ENCODE data around the gene AKAP12. TPM values are rescaled to one million over a fixed set of nuclear protein-coding genes. Genes with fewer than 3 reads are reported as not detected.
"Not testable (repeated sequence)": the region's sequence is repeated elsewhere in the genome, so short reads cannot be mapped to it uniquely, and the experiment has no call there.

The AKAP12 gene
- total RNA-seq, 1 donor from 2014 or later = 736 TPM

DNA sequence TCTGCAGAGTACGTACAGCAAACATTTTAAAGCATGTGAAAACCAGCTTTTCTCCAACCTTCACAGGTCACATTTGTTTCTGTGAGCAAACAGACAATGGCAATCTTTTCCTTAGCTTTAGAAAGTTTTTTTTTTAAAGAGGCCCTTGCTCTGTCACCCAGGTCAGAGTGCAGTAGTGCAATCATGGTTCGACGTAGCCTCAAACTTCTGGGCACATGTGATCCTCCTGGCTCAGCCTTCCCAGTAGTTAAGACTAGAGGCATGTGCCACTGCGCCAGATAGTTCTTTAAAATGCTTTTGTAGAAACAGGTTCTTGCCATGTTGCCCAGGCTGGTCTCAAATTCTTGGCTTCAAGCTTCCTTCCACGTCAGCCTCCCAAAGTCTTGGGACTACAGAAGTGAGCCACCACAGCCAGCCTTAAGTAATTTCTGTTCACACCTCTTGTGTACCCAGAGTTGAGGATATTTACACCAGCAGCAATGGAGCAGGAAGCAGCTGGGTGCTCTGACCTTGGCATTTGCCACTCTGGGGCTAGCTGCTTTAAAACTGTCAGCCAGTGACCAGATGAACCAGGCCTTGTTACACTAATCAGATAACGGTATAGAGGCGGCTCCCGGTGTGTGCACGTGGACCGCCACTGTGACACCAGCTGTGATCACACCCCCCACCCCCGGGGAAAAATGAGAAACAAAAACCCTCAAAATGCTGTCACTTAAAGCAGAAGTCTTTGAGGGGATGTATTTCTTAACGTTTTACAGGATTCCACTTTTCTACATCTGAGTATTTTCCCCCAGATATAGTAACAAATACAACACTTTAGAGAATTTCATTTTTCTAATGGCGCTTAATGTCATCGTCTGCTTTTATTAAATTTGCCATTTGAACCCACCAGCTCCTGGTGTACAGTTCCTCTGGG lies 71.3 kb downstream of the AKAP12 start:
- Mint-ChIP-seq H3K36me3 (peaks cover 38% of the 10 kb centered on the region), H3K9me3 (no peaks in the 10 kb centered on the region), H3K27me3 (ENCODE audit: low read depth) (no peaks in the 10 kb centered on the region), H3K4me3 (no peak overlapping the region), H3K27ac (peak overlapping the region; percentile 97), H3K4me1 (peaks cover 85% of the 10 kb centered on the region)
- TF ChIP-seq, protein P1, sequence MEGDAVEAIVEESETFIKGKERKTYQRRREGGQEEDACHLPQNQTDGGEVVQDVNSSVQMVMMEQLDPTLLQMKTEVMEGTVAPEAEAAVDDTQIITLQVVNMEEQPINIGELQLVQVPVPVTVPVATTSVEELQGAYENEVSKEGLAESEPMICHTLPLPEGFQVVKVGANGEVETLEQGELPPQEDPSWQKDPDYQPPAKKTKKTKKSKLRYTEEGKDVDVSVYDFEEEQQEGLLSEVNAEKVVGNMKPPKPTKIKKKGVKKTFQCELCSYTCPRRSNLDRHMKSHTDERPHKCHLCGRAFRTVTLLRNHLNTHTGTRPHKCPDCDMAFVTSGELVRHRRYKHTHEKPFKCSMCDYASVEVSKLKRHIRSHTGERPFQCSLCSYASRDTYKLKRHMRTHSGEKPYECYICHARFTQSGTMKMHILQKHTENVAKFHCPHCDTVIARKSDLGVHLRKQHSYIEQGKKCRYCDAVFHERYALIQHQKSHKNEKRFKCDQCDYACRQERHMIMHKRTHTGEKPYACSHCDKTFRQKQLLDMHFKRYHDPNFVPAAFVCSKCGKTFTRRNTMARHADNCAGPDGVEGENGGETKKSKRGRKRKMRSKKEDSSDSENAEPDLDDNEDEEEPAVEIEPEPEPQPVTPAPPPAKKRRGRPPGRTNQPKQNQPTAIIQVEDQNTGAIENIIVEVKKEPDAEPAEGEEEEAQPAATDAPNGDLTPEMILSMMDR (IDR thresholded peaks at IDR 0.05; ENCODE audit: unreplicated experiment) = no peak
- DNase-seq (ENCODE audit: low spot score in 2 of 2, unreplicated experiment in 2 of 2) = no peak

DNA sequence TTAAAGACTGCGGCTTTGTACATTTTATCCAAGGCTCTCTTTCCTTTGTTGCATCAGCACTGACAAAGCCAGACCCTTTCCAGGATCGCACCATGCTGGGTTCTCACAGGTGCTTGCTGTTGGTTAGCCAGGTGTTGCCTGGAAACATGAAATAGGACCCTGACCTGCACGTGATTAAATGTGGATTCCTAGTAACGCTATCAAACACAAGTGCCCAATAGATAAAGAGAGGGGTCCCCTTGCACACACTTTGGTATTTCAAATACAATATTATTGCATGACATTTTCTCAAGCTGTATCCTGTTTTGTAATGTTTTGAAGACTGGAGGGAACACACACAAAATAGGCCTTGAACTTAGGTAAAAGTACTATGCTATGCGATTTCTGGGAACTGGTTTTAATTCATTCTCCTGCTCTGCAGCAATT lies 73.3 kb downstream of the AKAP12 start:
- Mint-ChIP-seq H3K27me3 (ENCODE audit: low read depth) (no peaks in the 10 kb centered on the region), H3K36me3 (peaks cover 36% of the 10 kb centered on the region), H3K9me3 (no peaks in the 10 kb centered on the region), H3K27ac (peak overlapping the region; percentile 97), H3K4me1 (peaks cover 85% of the 10 kb centered on the region), H3K4me3 (no peak overlapping the region)
- TF ChIP-seq, protein P1 (IDR thresholded peaks at IDR 0.05; ENCODE audit: unreplicated experiment) = no peak
- no peak for DNase-seq (ENCODE audit: low spot score in 2 of 2, unreplicated experiment in 2 of 2)

- DNase-seq (ENCODE audit: low spot score in 2 of 2, unreplicated experiment in 2 of 2); H3K9me3 Mint-ChIP-seq; H3K27me3 Mint-ChIP-seq (ENCODE audit: low read depth); H3K4me3 Mint-ChIP-seq: not testable (repeated sequence)
- peaks cover 80% of the 10 kb centered on the region for H3K4me1 Mint-ChIP-seq
- H3K36me3 Mint-ChIP-seq = peaks cover 40% of the 10 kb centered on the region
- H3K27ac Mint-ChIP-seq = peak overlapping the region; percentile 97
Observed at GRCh38 chr6:151315661-151316060, 75.9 kb downstream of the AKAP12 start.

DNA sequence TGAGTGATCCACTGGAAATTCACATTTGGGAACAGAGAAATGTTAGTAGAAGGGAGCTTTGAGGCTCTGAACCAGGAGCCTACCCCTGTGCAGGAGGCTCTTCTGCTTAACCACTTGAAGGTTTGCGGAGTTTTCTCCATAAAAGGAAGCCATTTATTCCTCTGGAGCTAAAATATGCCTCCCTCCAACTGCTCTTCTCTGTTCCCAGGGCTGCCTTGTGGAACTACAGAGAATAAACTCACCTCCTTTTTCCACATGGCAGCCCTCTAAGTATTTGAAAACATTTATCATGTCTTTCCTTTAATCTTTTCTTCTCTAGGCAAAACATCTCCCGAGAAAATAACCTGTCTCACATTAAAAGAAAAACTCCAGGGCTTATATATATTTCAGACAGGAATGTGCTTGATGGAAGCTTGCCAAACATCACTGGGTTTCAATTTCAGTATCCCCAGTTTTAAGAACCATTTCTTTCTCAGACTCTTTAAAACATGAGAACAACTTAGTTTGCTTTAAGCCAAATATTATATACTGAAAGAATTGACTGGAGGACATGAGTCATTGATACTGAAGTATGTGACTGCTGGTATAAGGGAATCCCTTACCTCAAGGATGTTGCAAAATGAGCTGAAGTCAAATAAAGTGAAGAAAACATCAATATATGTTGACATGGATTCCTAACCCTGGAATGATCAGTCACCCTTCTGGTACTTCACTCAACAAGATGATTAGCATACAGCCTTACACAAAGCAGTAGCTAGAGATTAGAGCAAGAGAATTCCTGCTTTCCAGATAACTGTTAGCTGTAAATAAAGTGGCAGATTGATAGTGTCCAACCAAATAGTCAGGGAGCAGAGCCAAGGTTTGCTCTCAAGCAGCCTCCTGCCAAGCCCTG lies 77.6 kb downstream of the AKAP12 start:
- no peak for DNase-seq (ENCODE audit: low spot score in 2 of 2, unreplicated experiment in 2 of 2)
- H3K9me3 Mint-ChIP-seq = peaks cover 1% of the 10 kb centered on the region
- H3K4me1 Mint-ChIP-seq = peaks cover 68% of the 10 kb centered on the region
- H3K4me3 Mint-ChIP-seq = no peak overlapping the region
- H3K36me3 Mint-ChIP-seq = peaks cover 45% of the 10 kb centered on the region
- H3K27ac Mint-ChIP-seq = peak overlapping the region; percentile 97
- TF ChIP-seq, protein P1 (IDR thresholded peaks at IDR 0.05; ENCODE audit: unreplicated experiment) = no peak
- H3K27me3 Mint-ChIP-seq (ENCODE audit: low read depth) = no peaks in the 10 kb centered on the region

GRCh38 chr6:151317995-151318365 lies 78.2 kb downstream of the AKAP12 start:
- Mint-ChIP-seq H3K27me3 (ENCODE audit: low read depth) (no peaks in the 10 kb centered on the region), H3K4me1 (peaks cover 69% of the 10 kb centered on the region), H3K9me3 (peaks cover 6% of the 10 kb centered on the region), H3K4me3 (no peak overlapping the region), H3K27ac (peak overlapping the region; percentile 97), H3K36me3 (peaks cover 47% of the 10 kb centered on the region)
- TF ChIP-seq, protein P1 (IDR thresholded peaks at IDR 0.05; ENCODE audit: unreplicated experiment) = no peak
- no peak for DNase-seq (ENCODE audit: low spot score in 2 of 2, unreplicated experiment in 2 of 2)
